Endothelial cell of umbilical vein (primary cell): Measurements from ENCODE around the gene PIK3R4. TPM values are rescaled to one million over a fixed set of nuclear protein-coding genes. Genes with fewer than 3 reads are reported as not detected.

Source experiments
- BruUV-seq: library from RNA; stranded (reverse); fragments of 400-500 nt; replicated peaks from 2 replicates; lab custom pipeline; 2021; lab: Mats Ljungman, UMichigan
- CTCF ChIA-PET: fragments of 300-600, 350-600 bp; sonication (Branson Sonifier 250); formaldehyde crosslinking; loops from one replicate; lab custom pipeline; 2021; ENCODE audit warnings: antibody characterized with exemption, inconsistent platforms; lab: Charles Lee
- POLR2A ChIA-PET: fragments of 300-600, 350-600 bp; sonication (Branson Sonifier 250); formaldehyde crosslinking; loops from one replicate; lab custom pipeline; 2021; ENCODE audit warnings: antibody characterized with exemption, inconsistent platforms; lab: Charles Lee
- DNase-seq: peaks from one replicate; pipeline ENCODE4 v3.0.0-alpha.2; 2011; ENCODE audit warnings: low read depth, low spot score
- FAIRE-seq: peaks from 2 replicates; lab custom pipeline; 2011; peaks lifted over from hg19 to GRCh38; lab: Jason Lieb, UNC
- H2AFZ ChIP-seq: 2 replicates; pipeline ENCODE4 v1.6.0; 2012; ENCODE audit warnings: low read depth, low read length, control low read depth, inconsistent platforms
- H3K27ac ChIP-seq: 2 replicates; pipeline ENCODE4 v1.5.1; 2011; ENCODE audit warnings: low read depth, mild to moderate bottlenecking, control low read depth, low read length, moderate library complexity; ENCODE audit not compliant: insufficient read depth
- H3K27me3 ChIP-seq, 2 experiments: 2 replicates each; pipeline versions ENCODE4 v1.6.0 to v1.6.1; 2011; ENCODE audit warnings: low read length in 2 of 2, mixed read lengths in 1 of 2; ENCODE audit not compliant: control insufficient read depth in 2 of 2, insufficient read depth in 2 of 2
- H3K36me3 ChIP-seq, 2 experiments: 2 replicates in 1 of 2; 3 replicates in 1 of 2; pipeline ENCODE4 v1.5.1; 2011; ENCODE audit warnings: low read length in 2 of 2, mild to moderate bottlenecking in 1 of 2, moderate library complexity in 1 of 2; ENCODE audit not compliant: control insufficient read depth in 2 of 2, insufficient read depth in 2 of 2; ENCODE audit errors: extremely low read depth in 1 of 2
- H3K4me1 ChIP-seq: 3 replicates; pipeline ENCODE4 v1.5.1; 2011; ENCODE audit warnings: mild to moderate bottlenecking, low read length; ENCODE audit not compliant: control insufficient read depth, insufficient read depth; ENCODE audit errors: extremely low read depth
- H3K4me2 ChIP-seq: 2 replicates; pipeline ENCODE4 v1.6.1; 2011; ENCODE audit warnings: low read length, control low read depth, mixed read lengths; ENCODE audit not compliant: insufficient read depth
- H3K4me3 ChIP-seq, 3 experiments: fragments of 200-600 bp in 1 of 3; sonication (generic), shearing (Covaris generic) in 1 of 3; replicated peaks in 1 of 3; 2 replicates each; pipeline ENCODE4 v1.5.1; 2011 to 2016; ENCODE audit warnings: control low read depth in 3 of 3, low read length in 3 of 3, mild to moderate bottlenecking in 2 of 3, inconsistent platforms in 1 of 3, low read depth in 1 of 3, moderate library complexity in 1 of 3; ENCODE audit not compliant: insufficient read depth in 1 of 3
- H3K79me2 ChIP-seq: 2 replicates; pipeline ENCODE4 v1.6.0; 2012; ENCODE audit warnings: low read length, inconsistent platforms; ENCODE audit not compliant: control insufficient read depth, insufficient read depth
- H3K9ac ChIP-seq: replicated peaks from 2 replicates; pipeline ENCODE3; 2011; ENCODE audit warnings: low read length, control low read depth; ENCODE audit not compliant: insufficient read depth; ENCODE audit errors: extremely low read depth
- H3K9me1 ChIP-seq: replicated peaks from 3 replicates; pipeline ENCODE4 v1.6.0; 2011; ENCODE audit warnings: mild to moderate bottlenecking, low read length; ENCODE audit not compliant: control insufficient read depth, insufficient read depth; ENCODE audit errors: extremely low read depth
- H3K9me3 ChIP-seq: replicated peaks from 2 replicates; pipeline ENCODE4 v1.5.1; 2012; ENCODE audit warnings: low read length, inconsistent platforms; ENCODE audit not compliant: control insufficient read depth, insufficient read depth
- H4K20me1 ChIP-seq: replicated peaks from 2 replicates; pipeline ENCODE3; 2011; ENCODE audit warnings: mild to moderate bottlenecking, low read length; ENCODE audit not compliant: control insufficient read depth, insufficient read depth; ENCODE audit errors: extremely low read depth
- CTCF ChIP-seq, 2 donors: IDR thresholded peaks; 1 replicate in 1 of 2; 2 replicates in 1 of 2; pipeline ENCODE4 v1.5.1; 2011; ENCODE audit warnings: low read length in 2 of 2, mild to moderate bottlenecking in 2 of 2, moderate library complexity in 2 of 2, control low read depth in 1 of 2, inconsistent platforms in 1 of 2, low read depth in 1 of 2; ENCODE audit not compliant: insufficient read depth in 1 of 2; ENCODE audit errors: extremely low read depth in 1 of 2
- EZH2 ChIP-seq: IDR thresholded peaks from 2 replicates; pipeline ENCODE4 v1.6.1; 2012; ENCODE audit warnings: borderline replicate concordance, low read depth, mild to moderate bottlenecking, moderate library complexity, low read length, inconsistent platforms; ENCODE audit not compliant: severe bottlenecking
- FOS ChIP-seq: IDR thresholded peaks from 2 replicates; pipeline ENCODE4 v1.6.1; 2011; ENCODE audit warnings: mild to moderate bottlenecking, low read length, moderate library complexity, borderline replicate concordance; ENCODE audit not compliant: insufficient read depth
- GATA2 ChIP-seq: IDR thresholded peaks from 2 replicates; pipeline ENCODE4 v1.7.0; 2011; ENCODE audit warnings: low read depth, mild to moderate bottlenecking, moderate library complexity, mixed read lengths, low read length; ENCODE audit not compliant: insufficient read length, insufficient read depth
- JUN ChIP-seq: IDR thresholded peaks from 2 replicates; pipeline ENCODE4 v1.6.1; 2011; ENCODE audit warnings: borderline replicate concordance, low read depth; ENCODE audit not compliant: insufficient read length, insufficient read depth
- MAX ChIP-seq: IDR thresholded peaks from 2 replicates; pipeline ENCODE4 v1.6.1; 2011; ENCODE audit not compliant: insufficient read depth, insufficient read length
- MYC ChIP-seq: IDR thresholded peaks from one replicate; pipeline ENCODE4 v1.6.1; 2011; ENCODE audit warnings: mild to moderate bottlenecking, low read depth, low read length
- POLR2A ChIP-seq: IDR thresholded peaks from 2 replicates; pipeline ENCODE4 v1.6.1; 2012; ENCODE audit warnings: low read depth, mild to moderate bottlenecking, control low read depth, low read length
- POLR2AphosphoS5 ChIP-seq: IDR thresholded peaks from 2 replicates; pipeline ENCODE4 v1.6.1; 2012; ENCODE audit warnings: low read depth, mild to moderate bottlenecking, control low read depth, low read length, moderate library complexity; ENCODE audit not compliant: insufficient read depth
- dilution Hi-C: fragments of 300-500 bp; cut with MboI; formaldehyde crosslinking; loops from one replicate; pipeline ENCODE4 v1.15.0; 2019; ENCODE audit warnings: low sequenced_read_pairs; ENCODE audit not compliant: extremely low pct_ligation_motif_present
- intact Hi-C: fragments of 100-400 bp; cut with micrococcal nuclease; formaldehyde crosslinking; loops from one replicate; pipeline ENCODE4 v1.10.0; 2022
- polyA plus RNA-seq, 4 experiments: library from polyadenylated mRNA; depleted of rRNA in 3 of 4; stranded (reverse) in 3 of 4; unstranded in 1 of 4; fragments of >200 nt; gene quantifications; 2 replicates each; pipeline versions ENCODE4 v1.2.1 to v1.2.3, GENCODE V29; 2011 to 2012; ENCODE audit warnings: missing spikeins in 1 of 4
- total RNA-seq: library from RNA; stranded (reverse); gene quantifications from 2 replicates; pipeline ENCODE4 v1.2.3, GENCODE V29; 2021

The PIK3R4 gene
- total and polyA plus RNA-seq, 2 donors (not counting 3 experiments of a cell fraction or from before 2014, with no cell fraction given): 23.0 to 43.1 TPM

GRCh38 chr3:130789782-130790322 lies 43.2 kb upstream of the PIK3R4 start:
- Histone ChIP-seq H3K9ac (no peak overlapping the region), H3K4me3 (no peak overlapping the region), H3K9me3 (no peaks in the 10 kb centered on the region), H3K4me1 (no peaks in the 10 kb centered on the region), H2AFZ (no peak overlapping the region), H3K36me3 (no peaks in the 10 kb centered on the region), H4K20me1 (no peaks in the 10 kb centered on the region), H3K27ac (no peak overlapping the region), H3K27me3 (peaks cover 4 to 20% of the 10 kb centered on the region in 2 experiments), H3K4me2 (no peak overlapping the region), H3K9me1 (no peaks in the 10 kb centered on the region), H3K79me2 (no peaks in the 10 kb centered on the region)
- dilution Hi-C loops: no loop called here
- ChIA-PET POLR2A (no interaction called here), CTCF (no interaction called here)
- FAIRE-seq (no peak), DNase-seq (no peak)
- intact Hi-C loops: no loop called here
- BruUV-seq: no TSS peak
- no peak for TF ChIP-seq GATA2
- no peak for TF ChIP-seq POLR2AphosphoS5
- no peak for TF ChIP-seq POLR2A
- no peak for TF ChIP-seq MYC
- TF ChIP-seq EZH2: no peak
- no peak for TF ChIP-seq CTCF (IDR thresholded peaks at IDR 0.05; ENCODE audit: extremely low read depth in 1 of 2, insufficient read depth in 1 of 2, low read depth in 1 of 2, low read length in 2 of 2)
- no peak for TF ChIP-seq MAX
- no peak for TF ChIP-seq JUN
- TF ChIP-seq FOS: no peak
